Suprapubic skin (tissue), 3 donors: ENCODE data around the gene ADAMTS15.

ENCODE experiments used
- POLR2AphosphoS5 ChIP-seq, 3 donors: sonication (generic); formaldehyde crosslinking; IDR thresholded peaks; one replicate each; pipeline ENCODE4 v1.6.1; 2017; ENCODE audit warnings: antibody characterized with exemption in 3 of 3
- TF ChIP-seq, protein P1 (sequence below), 2 donors: fragments of 200-600 bp in 1 of 2; fragments of 450-650 bp in 1 of 2; sonication (generic) in 1 of 2; IDR thresholded peaks; one replicate each; pipeline ENCODE4 v1.5.1; 2016 to 2019; ENCODE audit warnings: antibody characterized with exemption in 2 of 2, mild to moderate bottlenecking in 1 of 2, moderate library complexity in 1 of 2

DNA sequence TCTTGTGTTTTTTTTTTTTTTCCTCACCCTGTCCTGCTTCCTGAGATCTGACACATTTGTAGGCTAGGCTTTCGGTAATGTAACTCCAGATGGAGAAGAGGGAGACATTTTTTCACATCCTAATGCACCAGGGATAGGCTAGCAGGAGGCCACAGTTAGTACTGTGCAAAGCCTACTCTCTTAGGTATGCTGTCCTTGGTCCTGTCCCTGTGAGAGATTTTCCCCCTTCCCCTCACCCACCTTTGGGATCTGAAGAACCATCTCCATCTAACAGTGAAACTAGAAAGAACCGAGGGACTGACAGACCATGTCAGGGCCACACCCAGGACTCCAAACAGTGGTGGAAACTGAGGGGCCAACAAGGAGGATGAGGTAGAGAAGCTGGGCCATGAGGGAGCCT, 49.2 kb upstream of the ADAMTS15 start:
- TF ChIP-seq, protein P1, sequence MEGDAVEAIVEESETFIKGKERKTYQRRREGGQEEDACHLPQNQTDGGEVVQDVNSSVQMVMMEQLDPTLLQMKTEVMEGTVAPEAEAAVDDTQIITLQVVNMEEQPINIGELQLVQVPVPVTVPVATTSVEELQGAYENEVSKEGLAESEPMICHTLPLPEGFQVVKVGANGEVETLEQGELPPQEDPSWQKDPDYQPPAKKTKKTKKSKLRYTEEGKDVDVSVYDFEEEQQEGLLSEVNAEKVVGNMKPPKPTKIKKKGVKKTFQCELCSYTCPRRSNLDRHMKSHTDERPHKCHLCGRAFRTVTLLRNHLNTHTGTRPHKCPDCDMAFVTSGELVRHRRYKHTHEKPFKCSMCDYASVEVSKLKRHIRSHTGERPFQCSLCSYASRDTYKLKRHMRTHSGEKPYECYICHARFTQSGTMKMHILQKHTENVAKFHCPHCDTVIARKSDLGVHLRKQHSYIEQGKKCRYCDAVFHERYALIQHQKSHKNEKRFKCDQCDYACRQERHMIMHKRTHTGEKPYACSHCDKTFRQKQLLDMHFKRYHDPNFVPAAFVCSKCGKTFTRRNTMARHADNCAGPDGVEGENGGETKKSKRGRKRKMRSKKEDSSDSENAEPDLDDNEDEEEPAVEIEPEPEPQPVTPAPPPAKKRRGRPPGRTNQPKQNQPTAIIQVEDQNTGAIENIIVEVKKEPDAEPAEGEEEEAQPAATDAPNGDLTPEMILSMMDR (IDR thresholded peaks at IDR 0.05): no peak
- no peak for TF ChIP-seq POLR2AphosphoS5 (IDR thresholded peaks at IDR 0.05)
